Mucosa of descending colon (tissue), 3 donors: ENCODE data around the gene BACH2. TPM values are rescaled to one million over a fixed set of nuclear protein-coding genes. Genes with fewer than 3 reads are reported as not detected.

Experiments used
- ATAC-seq: fragments of 200-7000 bp; cut with Tn5 transposase; one replicate; pipeline ENCODE4 v1.9.1; 2020; ENCODE audit warnings: mild to moderate bottlenecking, moderate library complexity
- DNase-seq, 3 donors: peaks; one replicate each; pipeline ENCODE4 v3.0.0-alpha.2; 2020
- H3K36me3 ChIP-seq: fragments of 200-600 bp; one replicate; pipeline ENCODE4 v1.8.0; 2021; ENCODE audit warnings: low read depth, mild to moderate bottlenecking
- H3K4me1 ChIP-seq: fragments of 200-600 bp; one replicate; pipeline ENCODE4 v1.8.0; 2021; ENCODE audit warnings: low read depth, mild to moderate bottlenecking
- H3K4me3 ChIP-seq: fragments of 200-600 bp; one replicate; pipeline ENCODE4 v1.8.0; 2021; ENCODE audit warnings: mild to moderate bottlenecking
- H3K9me3 ChIP-seq: fragments of 200-600 bp; one replicate; pipeline ENCODE4 v1.8.0; 2021; ENCODE audit warnings: mild to moderate bottlenecking
- intact Hi-C, 2 donors: fragments of 100-400 bp; cut with DNase I in 1 of 2; cut with micrococcal nuclease in 1 of 2; formaldehyde crosslinking; loops; one replicate each; pipeline versions ENCODE4 v1.11.0 to v1.11.1; 2022; cut with DNase I, micrococcal nuclease
- microRNA-seq: library from miRNA; unstranded; fragments of <30 nt; microRNA quantifications from one replicate; pipeline ENCODE4, GENCODE V29; 2019
- total RNA-seq, 3 donors: library from RNA; stranded (reverse); fragmentation: NEBNext Ultra II Directional in 2 of 3; extraction: Animal tissue kit (Norgen Biotek cat#: 25700) in 2 of 3; gene quantifications; one replicate each; pipeline versions ENCODE4 v1.2.1 to v1.2.4, GENCODE V29; 2021 to 2023
- TF ChIP-seq, protein P1 (sequence below): fragments of 200-600 bp; IDR thresholded peaks from one replicate; pipeline ENCODE4 v1.8.0; 2022; ENCODE audit warnings: antibody characterized with exemption, mild to moderate bottlenecking
- donor health status: DM: no; HTN: no; CAD: no; lungs with moderate emphysema.
- donor health status: DM: no; HTN: no; CAD: no.
- donor health status: DM: no; HTN: yes; CAD: no.

BACH2 gene
- total RNA-seq, 3 donors from 2014 or later: 0.96 to 1.6 (median 1.2) TPM

DNA sequence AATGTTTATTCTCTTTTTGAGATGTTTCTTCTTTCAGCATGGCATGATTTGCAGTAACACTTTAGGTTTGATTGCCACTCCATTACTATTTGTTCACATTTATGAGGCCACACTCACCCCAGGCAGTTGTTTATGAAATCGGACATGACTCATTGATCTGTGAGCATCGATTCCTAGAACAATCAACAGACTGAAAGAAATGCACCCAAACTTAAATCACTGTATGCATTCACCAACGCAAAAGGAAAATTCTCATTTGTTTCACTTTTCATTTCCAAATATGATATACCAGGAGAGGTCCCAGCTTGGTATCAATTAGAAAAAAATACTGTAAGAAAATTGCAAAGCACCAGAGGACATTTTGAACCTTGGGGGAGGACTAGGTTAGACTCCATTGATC lies 407.8 kb downstream of the BACH2 start:
- ATAC-seq (no peak), DNase-seq (no peak)
- intact Hi-C loops: no loop called here
- TF ChIP-seq, protein P1, sequence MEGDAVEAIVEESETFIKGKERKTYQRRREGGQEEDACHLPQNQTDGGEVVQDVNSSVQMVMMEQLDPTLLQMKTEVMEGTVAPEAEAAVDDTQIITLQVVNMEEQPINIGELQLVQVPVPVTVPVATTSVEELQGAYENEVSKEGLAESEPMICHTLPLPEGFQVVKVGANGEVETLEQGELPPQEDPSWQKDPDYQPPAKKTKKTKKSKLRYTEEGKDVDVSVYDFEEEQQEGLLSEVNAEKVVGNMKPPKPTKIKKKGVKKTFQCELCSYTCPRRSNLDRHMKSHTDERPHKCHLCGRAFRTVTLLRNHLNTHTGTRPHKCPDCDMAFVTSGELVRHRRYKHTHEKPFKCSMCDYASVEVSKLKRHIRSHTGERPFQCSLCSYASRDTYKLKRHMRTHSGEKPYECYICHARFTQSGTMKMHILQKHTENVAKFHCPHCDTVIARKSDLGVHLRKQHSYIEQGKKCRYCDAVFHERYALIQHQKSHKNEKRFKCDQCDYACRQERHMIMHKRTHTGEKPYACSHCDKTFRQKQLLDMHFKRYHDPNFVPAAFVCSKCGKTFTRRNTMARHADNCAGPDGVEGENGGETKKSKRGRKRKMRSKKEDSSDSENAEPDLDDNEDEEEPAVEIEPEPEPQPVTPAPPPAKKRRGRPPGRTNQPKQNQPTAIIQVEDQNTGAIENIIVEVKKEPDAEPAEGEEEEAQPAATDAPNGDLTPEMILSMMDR: no peak
- Histone ChIP-seq H3K36me3 (no peaks in the 10 kb centered on the region), H3K4me3 (no peak overlapping the region), H3K4me1 (no peaks in the 10 kb centered on the region), H3K9me3 (no peaks in the 10 kb centered on the region)

DNA sequence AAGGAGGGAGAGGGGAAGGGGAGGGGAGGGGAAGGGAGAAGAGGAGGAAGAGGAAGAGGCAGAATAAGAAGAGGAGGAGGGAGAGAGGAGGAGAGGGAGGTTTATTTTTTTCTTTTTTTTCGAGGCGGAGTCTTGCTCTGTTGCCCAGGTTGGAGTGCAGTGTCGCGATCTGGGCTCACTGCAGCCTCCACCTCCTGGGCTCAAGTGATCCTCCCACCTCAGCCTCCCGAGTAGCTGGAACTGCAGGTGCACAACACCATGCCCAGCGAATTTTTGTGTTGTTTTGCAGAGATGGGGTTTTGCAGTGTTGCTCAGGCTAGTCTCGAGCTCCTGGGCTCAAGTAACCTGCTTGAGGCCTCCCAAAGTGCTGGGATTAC lies 408.5 kb downstream of the BACH2 start:
- no peak overlapping the region for H3K4me3 ChIP-seq
- no peaks in the 10 kb centered on the region for H3K9me3 ChIP-seq
- no peak for ATAC-seq
- intact Hi-C loops: no loop called here
- TF ChIP-seq, protein P1: no peak
- DNase-seq: no peak
- H3K36me3 ChIP-seq: no peaks in the 10 kb centered on the region
- H3K4me1 ChIP-seq: no peaks in the 10 kb centered on the region

DNA sequence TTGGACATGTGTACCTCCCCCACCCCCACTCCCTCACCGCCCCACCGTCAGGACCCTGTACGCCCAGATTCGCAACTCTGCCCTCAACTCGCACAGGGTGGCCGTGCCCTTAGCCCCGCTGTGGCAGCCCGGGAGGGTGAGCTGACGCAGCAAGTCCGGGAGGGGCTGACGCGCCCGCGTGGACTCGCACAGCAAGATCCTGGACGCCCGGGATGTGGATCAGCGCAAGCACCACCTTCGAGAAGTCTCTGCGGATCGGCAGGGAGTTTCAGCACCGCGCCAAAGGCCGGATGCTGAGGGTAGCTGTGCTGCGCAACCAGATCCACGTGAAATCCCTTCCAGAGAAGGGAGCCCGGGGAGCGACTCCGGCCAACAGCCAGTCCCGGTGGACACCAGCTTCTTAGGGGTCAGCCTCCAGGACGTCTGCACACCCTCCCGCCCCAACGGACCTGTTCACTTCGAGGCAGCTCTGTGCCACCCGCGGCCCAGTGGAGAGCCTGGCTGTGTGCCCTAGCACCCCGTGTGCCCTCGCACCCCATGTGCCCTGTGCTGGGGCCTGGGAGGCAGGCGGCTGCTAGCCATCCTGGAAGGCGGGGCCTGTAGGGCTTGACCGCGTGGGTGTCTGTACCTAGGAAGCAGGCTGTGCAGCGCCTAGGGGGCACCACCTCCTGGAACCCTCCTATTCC lies 409.0 kb downstream of the BACH2 start:
- ATAC-seq (no peak), DNase-seq (no peak)
- intact Hi-C loops: no loop called here
- Histone ChIP-seq H3K4me1 (no peaks in the 10 kb centered on the region), H3K4me3 (no peak overlapping the region), H3K9me3 (no peaks in the 10 kb centered on the region), H3K36me3 (no peaks in the 10 kb centered on the region)
- TF ChIP-seq, protein P1: no peak

DNA sequence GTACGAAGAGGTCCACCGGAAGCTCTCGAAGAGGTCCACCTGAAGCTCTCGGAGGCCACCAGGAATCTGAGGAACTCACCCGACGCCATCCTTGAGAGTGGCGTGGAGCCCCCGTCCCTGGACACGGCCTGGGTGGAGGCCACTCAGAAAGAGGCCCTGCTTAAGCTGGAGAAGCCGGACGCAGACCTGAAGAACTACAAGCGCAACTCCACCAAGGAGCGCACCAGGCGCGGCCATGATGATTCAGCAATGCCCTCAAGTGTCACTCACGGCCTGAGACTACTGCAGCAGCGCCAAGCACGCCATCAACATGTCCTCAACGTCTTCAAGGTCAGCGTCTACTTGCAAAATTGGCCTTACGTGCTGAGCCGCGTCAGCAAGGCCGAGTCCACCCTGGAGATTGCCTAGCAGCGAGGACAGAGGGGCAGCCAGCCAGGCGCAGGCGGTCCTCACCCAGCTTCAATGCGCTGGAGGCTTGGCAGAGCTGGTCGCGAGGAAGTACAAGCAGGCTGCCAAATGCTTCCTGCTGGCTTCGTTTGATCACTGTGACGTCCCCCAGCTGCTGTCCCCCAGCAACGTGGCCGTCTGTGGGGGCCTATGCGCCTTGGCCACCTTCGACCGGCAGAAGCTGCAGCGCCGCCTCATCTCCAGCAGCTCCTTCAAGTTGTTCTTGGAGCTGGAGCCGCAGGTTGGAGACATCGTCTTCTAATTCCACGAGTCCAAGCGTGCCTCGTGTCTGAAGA lies 410.1 kb downstream of the BACH2 start:
- DNase-seq (no peak), ATAC-seq (no peak)
- Histone ChIP-seq H3K9me3 (no peaks in the 10 kb centered on the region), H3K36me3 (no peaks in the 10 kb centered on the region), H3K4me3 (no peak overlapping the region), H3K4me1 (no peaks in the 10 kb centered on the region)
- TF ChIP-seq, protein P1: no peak
- intact Hi-C loops: no loop called here

Small RNA genes lying within 50 kb of the gene (microRNA-seq; reads per million reads assigned to microRNA genes)
- not detected for gene MIR4464
